ENCODE data around the gene IVL. TPM values are rescaled to one million over a fixed set of nuclear protein-coding genes. Genes with fewer than 3 reads are reported as not detected.

Gene IVL
- total RNA-seq, 1 donor from 2014 or later = 0.24 TPM

DNA sequence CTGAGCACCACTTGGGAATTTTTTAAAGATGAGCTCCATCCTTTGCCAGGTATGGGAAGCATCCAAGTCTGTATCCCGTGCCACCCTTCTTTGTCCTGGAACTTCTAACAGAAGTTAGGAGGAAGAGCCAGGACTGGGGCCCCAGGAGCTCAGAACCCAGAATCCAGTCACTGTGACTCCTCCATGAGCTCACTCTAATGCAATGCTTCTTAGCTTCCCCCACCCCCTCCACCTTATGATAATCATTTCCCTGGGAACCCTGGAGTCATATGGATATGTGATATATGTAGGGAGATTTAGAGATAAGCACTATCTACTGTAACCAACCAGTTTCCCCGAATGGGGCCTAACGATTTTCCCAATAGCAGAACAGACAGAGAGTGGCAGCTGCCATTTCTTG lies 37.9 kb downstream of the IVL start:
- peaks cover 3% of the 10 kb centered on the region for H3K27me3 ChIP-seq (ENCODE audit: low read depth)
- DNase-seq (no peak), ATAC-seq (no peak)
- no peaks in the 10 kb centered on the region for H3K36me3 ChIP-seq
- no peak overlapping the region for H3K4me3 ChIP-seq
- H3K9me3 ChIP-seq = no peaks in the 10 kb centered on the region
- intact Hi-C loops (cut with DNase I) = no loop called here
- no peak for TF ChIP-seq CTCF (IDR thresholded peaks at IDR 0.05)
- H3K4me1 ChIP-seq = no peaks in the 10 kb centered on the region
- H3K27ac ChIP-seq = no peak overlapping the region

GRCh38 chr1:152946651-152947256 lies 38.4 kb downstream of the IVL start, which contains the start of gene SPRR5:
TSS of gene SPRR5 (plus strand) at chr1:152947206. CDS start at chr1:152948555, 1,349 bp downstream.
- peaks cover 3% of the 10 kb centered on the region for H3K27me3 ChIP-seq (ENCODE audit: low read depth)
- no peaks in the 10 kb centered on the region for H3K36me3 ChIP-seq
- no peaks in the 10 kb centered on the region for H3K9me3 ChIP-seq
- no peak for TF ChIP-seq CTCF (IDR thresholded peaks at IDR 0.05)
- H3K4me1 ChIP-seq = no peaks in the 10 kb centered on the region
- intact Hi-C loops (cut with DNase I) = no loop called here
- no peak within 1 kb of the TSS for H3K4me3 ChIP-seq
- no peak within 1 kb of the TSS for H3K27ac ChIP-seq
- ATAC-seq (no peak), DNase-seq (no peak)

DNA sequence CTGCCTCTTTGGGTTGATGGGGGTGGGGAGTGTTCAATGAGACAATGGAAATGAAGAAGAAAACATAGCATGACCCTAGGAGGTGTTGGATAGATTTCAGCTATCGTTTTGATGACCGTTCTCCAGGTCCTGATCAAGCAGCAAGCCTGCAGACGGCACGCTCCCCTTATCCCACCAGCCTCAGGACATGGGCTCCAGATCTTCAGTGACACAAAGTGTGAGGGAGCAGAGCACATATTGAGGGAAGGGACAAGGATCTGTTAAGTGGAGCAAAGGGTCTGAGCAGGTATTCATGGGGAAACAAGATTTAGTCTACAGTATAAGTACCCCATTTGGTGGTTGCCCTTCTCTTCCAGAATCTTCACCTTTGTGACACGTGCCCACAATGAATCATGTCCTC lies 43.4 kb downstream of the IVL start:
- no peak for DNase-seq
- Histone ChIP-seq H3K4me1 (no peaks in the 10 kb centered on the region), H3K4me3 (no peak overlapping the region), H3K36me3 (no peaks in the 10 kb centered on the region), H3K27ac (no peak overlapping the region), H3K9me3 (no peaks in the 10 kb centered on the region), H3K27me3 (ENCODE audit: low read depth) (no peaks in the 10 kb centered on the region)
- intact Hi-C loops (cut with DNase I) = no loop called here
- TF ChIP-seq CTCF (IDR thresholded peaks at IDR 0.05) = no peak
- ATAC-seq = no peak

DNA sequence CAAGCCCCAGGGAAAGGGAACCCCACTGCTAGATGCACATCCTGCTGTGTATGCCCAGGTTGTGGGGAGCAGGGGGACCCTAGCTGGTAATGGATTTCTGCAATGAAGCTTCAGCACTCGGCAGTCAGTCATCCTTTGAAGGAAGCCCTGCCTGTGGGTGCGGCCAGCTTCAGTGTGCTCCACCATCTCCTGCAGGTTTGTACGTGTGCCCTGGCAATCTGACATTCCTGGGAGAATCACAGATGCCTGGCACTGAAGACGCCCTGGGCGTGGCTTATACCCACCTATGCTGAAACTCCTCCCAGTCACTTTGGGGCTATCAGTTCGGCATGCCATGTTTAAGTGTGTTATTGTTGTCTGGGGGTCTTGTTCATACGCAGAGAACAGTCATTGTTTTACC lies 45.4 kb downstream of the IVL start:
- intact Hi-C loops (cut with DNase I) = no loop called here
- Histone ChIP-seq H3K9me3 (no peaks in the 10 kb centered on the region), H3K27ac (no peak overlapping the region), H3K4me3 (no peak overlapping the region), H3K27me3 (ENCODE audit: low read depth) (no peaks in the 10 kb centered on the region), H3K36me3 (no peaks in the 10 kb centered on the region), H3K4me1 (no peaks in the 10 kb centered on the region)
- no peak for DNase-seq
- no peak for TF ChIP-seq CTCF (IDR thresholded peaks at IDR 0.05)
- ATAC-seq = no peak

GRCh38 chr1:152954436-152954835 lies 46.1 kb downstream of the IVL start:
- no peak for ATAC-seq

More at GRCh38 chr1:152954436-152954835, 46.1 kb downstream of the IVL start:
- H3K36me3 ChIP-seq = no peaks in the 10 kb centered on the region
- no peak overlapping the region for H3K4me3 ChIP-seq
- DNase-seq = no peak
- H3K9me3 ChIP-seq = no peaks in the 10 kb centered on the region
- no peak overlapping the region for H3K27ac ChIP-seq
- intact Hi-C loops (cut with DNase I) = no loop called here
- no peak for TF ChIP-seq CTCF (IDR thresholded peaks at IDR 0.05)
- no peaks in the 10 kb centered on the region for H3K4me1 ChIP-seq
- no peaks in the 10 kb centered on the region for H3K27me3 ChIP-seq (ENCODE audit: low read depth)
